PFSK-1 (cell line): ENCODE results near the gene TADA2A.

ENCODE experiments used
- FOXP2 ChIP-seq: optimal IDR thresholded peaks from 2 replicates; pipeline ENCODE3; 2011; ENCODE audit warnings: borderline replicate concordance, control low read depth, inconsistent platforms; ENCODE audit not compliant: insufficient read depth; ENCODE audit errors: extremely low read length, extremely low read depth
- POLR2AphosphoS5 ChIP-seq: IDR thresholded peaks from 2 replicates; pipeline ENCODE4 v1.6.1; 2012; ENCODE audit warnings: low read depth, mild to moderate bottlenecking, control low read depth, low read length, moderate library complexity
- REST ChIP-seq, 2 experiments: IDR thresholded peaks; 2 replicates each; pipeline versions ENCODE4 v1.6.1 to v1.8.0; 2011 to 2012; ENCODE audit warnings: low read depth in 2 of 2, low read length in 2 of 2, control low read depth in 1 of 2, inconsistent platforms in 1 of 2, mild to moderate bottlenecking in 1 of 2, moderate library complexity in 1 of 2; ENCODE audit not compliant: insufficient read depth in 1 of 2
- SIN3A ChIP-seq: IDR thresholded peaks from 2 replicates; pipeline ENCODE4 v1.6.1; 2012; ENCODE audit warnings: mild to moderate bottlenecking, low read length, moderate library complexity, borderline replicate concordance; ENCODE audit not compliant: insufficient read depth
- TAF1 ChIP-seq: IDR thresholded peaks from 2 replicates; pipeline ENCODE4 v1.6.1; 2012; ENCODE audit warnings: low read length, control low read depth, borderline replicate concordance; ENCODE audit not compliant: insufficient read depth

TADA2A gene

GRCh38 chr17:37375706-37376105, 31.0 kb upstream of the TADA2A start, which contains the start of gene C17orf78:
TSS of gene C17orf78 (plus strand) at chr17:37375985. CDS start at chr17:37376093, 108 bp downstream.
- TF ChIP-seq TAF1 (no peak), FOXP2 (no peak), POLR2AphosphoS5 (no peak), REST (IDR thresholded peaks at IDR 0.05; ENCODE audit: insufficient read depth in 1 of 2, low read depth in 2 of 2, low read length in 2 of 2) (no peak), SIN3A (no peak)

GRCh38 chr17:37382056-37382455, 24.6 kb upstream of the TADA2A start:
- TF ChIP-seq REST (IDR thresholded peaks at IDR 0.05; ENCODE audit: insufficient read depth in 1 of 2, low read depth in 2 of 2, low read length in 2 of 2) (no peak), SIN3A (no peak), FOXP2 (no peak), TAF1 (no peak), POLR2AphosphoS5 (no peak)

GRCh38 chr17:37384560-37385149, 22.0 kb upstream of the TADA2A start:
- TF ChIP-seq POLR2AphosphoS5, result no peak
- TF ChIP-seq REST (IDR thresholded peaks at IDR 0.05; ENCODE audit: insufficient read depth in 1 of 2, low read depth in 2 of 2, low read length in 2 of 2), result no peak
- no peak for TF ChIP-seq TAF1
- no peak for TF ChIP-seq SIN3A
- TF ChIP-seq FOXP2, result no peak

- no peak for TF ChIP-seq REST (IDR thresholded peaks at IDR 0.05; ENCODE audit: insufficient read depth in 1 of 2, low read depth in 2 of 2, low read length in 2 of 2)
- TF ChIP-seq TAF1, result no peak
- TF ChIP-seq FOXP2, result no peak
- TF ChIP-seq POLR2AphosphoS5, result no peak
- TF ChIP-seq SIN3A, result no peak
Observed at GRCh38 chr17:37385474-37385990, 21.2 kb upstream of the TADA2A start.

- TF ChIP-seq TAF1 (no peak), POLR2AphosphoS5 (no peak), SIN3A (no peak), FOXP2 (no peak), REST (IDR thresholded peaks at IDR 0.05; ENCODE audit: insufficient read depth in 1 of 2, low read depth in 2 of 2, low read length in 2 of 2) (no peak)
Observed at GRCh38 chr17:37386462-37386861, 20.2 kb upstream of the TADA2A start.
